ENCODE measurements around the gene RPH3AL.

Gene RPH3AL

GRCh38 chr17:233473-233941 is 119.1 kb downstream of the RPH3AL start:
- ChIA-PET POLR2A (ENCODE audit: low non-redundant PET) (no interaction called here), CTCF (no interaction called here)
- no peak for TF ChIP-seq CTCF (conservative IDR thresholded peaks at IDR 0.05; ENCODE audit: low read depth)
- no peak overlapping the region for H3K27ac ChIP-seq
- no peak for DNase-seq (ENCODE audit: low spot score)

- no peak for DNase-seq (ENCODE audit: low spot score)
- H3K27ac ChIP-seq, result no peak overlapping the region
- no peak for TF ChIP-seq CTCF (conservative IDR thresholded peaks at IDR 0.05; ENCODE audit: low read depth)
- POLR2A ChIA-PET (ENCODE audit: low non-redundant PET), result no interaction called here
- CTCF ChIA-PET, result interaction anchor here (0.6 kb wide), 1 partner anchor 43 kb away, joined by 3 read pairs; no protein-coding TSS in a partner anchor
Measured at GRCh38 chr17:231966-232807, 120.4 kb downstream of the RPH3AL start.

- ChIA-PET CTCF (interaction anchor here (0.7 kb wide), 1 partner anchor 365 kb away, joined by 3 read pairs; no protein-coding TSS in a partner anchor), POLR2A (ENCODE audit: low non-redundant PET) (no interaction called here)
- H3K27ac ChIP-seq, result no peak overlapping the region
- no peak for TF ChIP-seq CTCF (conservative IDR thresholded peaks at IDR 0.05; ENCODE audit: low read depth)
- no peak for DNase-seq (ENCODE audit: low spot score)
Measured at GRCh38 chr17:231191-231965, 121.2 kb downstream of the RPH3AL start.

GRCh38 chr17:230395-230770 is 122.2 kb downstream of the RPH3AL start:
- DNase-seq (ENCODE audit: low spot score), result no peak
- CTCF ChIA-PET, result interaction anchor here (0.6 to 0.7 kb wide), 3 partner anchors 30 to 366 kb away, joined by 3 read pairs; no protein-coding TSS in a partner anchor
- POLR2A ChIA-PET (ENCODE audit: low non-redundant PET), result no interaction called here
- TF ChIP-seq CTCF (conservative IDR thresholded peaks at IDR 0.05; ENCODE audit: low read depth), result no peak
- no peak overlapping the region for H3K27ac ChIP-seq

GRCh38 chr17:229709-230394 is 122.8 kb downstream of the RPH3AL start:
- no peak for TF ChIP-seq CTCF (conservative IDR thresholded peaks at IDR 0.05; ENCODE audit: low read depth)
- POLR2A ChIA-PET (ENCODE audit: low non-redundant PET), result no interaction called here
- no peak overlapping the region for H3K27ac ChIP-seq
- CTCF ChIA-PET, result interaction anchor here (0.6 to 0.7 kb wide), 2 partner anchors 30 to 208 kb away, joined by 3 read pairs; no protein-coding TSS in a partner anchor
- no peak for DNase-seq (ENCODE audit: low spot score)
